Activated CD8-positive, alpha-beta memory T cell treated with anti-CD3 and anti-CD28 coated beads for 36 hours (primary cell): ENCODE measurements around the gene PDE5A. TPM values are rescaled to one million over a fixed set of nuclear protein-coding genes. Genes with fewer than 3 reads are reported as not detected.

Experiments
- CTCF ChIA-PET: fragments of 350-600 bp; sonication (Branson Sonifier 250); formaldehyde crosslinking; loops from one replicate; lab custom pipeline; 2021; ENCODE audit warnings: antibody characterized with exemption; lab: Charles Lee
- POLR2A ChIA-PET: fragments of 350-600 bp; sonication (Branson Sonifier 250); formaldehyde crosslinking; loops from one replicate; lab custom pipeline; 2021; ENCODE audit warnings: antibody characterized with exemption; lab: Charles Lee
- total RNA-seq, 2 experiments: library from RNA; stranded (reverse); gene quantifications; one replicate each; pipeline ENCODE4 v1.2.3, GENCODE V29; 2021

The PDE5A gene
- total RNA-seq, 2 experiments from 2014 or later: 0.21 to 0.44 TPM

DNA sequence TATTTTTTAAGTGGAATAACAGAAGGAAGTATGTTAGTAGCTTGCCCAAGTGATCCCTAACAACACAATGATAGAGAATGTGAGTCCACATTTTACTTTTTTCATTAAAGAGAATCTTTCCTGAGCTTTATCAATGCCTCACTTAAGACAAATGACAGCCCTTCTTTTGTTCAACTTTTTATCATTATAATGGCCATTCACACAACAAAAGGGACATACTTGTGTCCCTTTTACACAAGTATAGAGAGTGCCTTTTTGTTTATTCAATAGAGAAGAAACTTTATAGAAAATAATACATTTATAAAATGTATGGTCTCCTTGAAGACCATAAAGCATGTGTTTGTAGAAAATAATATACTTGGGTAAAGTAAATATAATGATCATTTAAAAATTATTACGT is 96.3 kb downstream of the PDE5A start:
- POLR2A ChIA-PET: no interaction called here
- CTCF ChIA-PET: no interaction called here

- CTCF ChIA-PET: no interaction called here
- POLR2A ChIA-PET: no interaction called here
Observed at GRCh38 chr4:119529788-119530187, 98.8 kb downstream of the PDE5A start.

GRCh38 chr4:119526786-119527550 is 101.6 kb downstream of the PDE5A start:
- CTCF ChIA-PET: no interaction called here
- POLR2A ChIA-PET: no interaction called here

GRCh38 chr4:119525771-119526712 is 102.6 kb downstream of the PDE5A start:
- ChIA-PET CTCF (no interaction called here), POLR2A (no interaction called here)

- ChIA-PET POLR2A (no interaction called here), CTCF (no interaction called here)
Observed at GRCh38 chr4:119525005-119525749, 103.4 kb downstream of the PDE5A start.

DNA sequence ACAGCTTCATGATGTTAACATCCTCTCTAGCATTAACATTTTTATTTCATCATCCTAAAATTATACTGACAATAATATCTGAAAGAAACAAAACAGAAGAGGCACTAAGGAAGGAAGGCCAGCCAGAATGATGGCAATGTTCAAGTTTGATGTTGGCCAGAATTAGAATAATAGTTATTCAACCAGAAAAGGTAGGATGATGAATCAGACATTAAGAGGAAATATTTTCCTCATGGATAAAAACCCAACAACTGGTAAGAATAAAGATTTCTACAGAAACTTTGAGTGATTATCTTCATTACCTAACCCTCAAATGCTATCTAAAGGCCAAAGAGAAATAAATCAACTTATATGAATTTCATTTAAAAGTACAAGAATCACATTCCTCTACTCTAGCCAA is 105.2 kb downstream of the PDE5A start:
- ChIA-PET POLR2A (no interaction called here), CTCF (no interaction called here)

GRCh38 chr4:119521268-119521667 is 107.3 kb downstream of the PDE5A start:
- CTCF ChIA-PET: interaction anchor here (0.5 to 0.6 kb wide), 2 partner anchors 53 to 525 kb away, joined by 5 to 8 read pairs; no protein-coding TSS in a partner anchor

GRCh38 chr4:119518915-119519410 is 109.6 kb downstream of the PDE5A start:
- CTCF ChIA-PET: no interaction called here
- POLR2A ChIA-PET: no interaction called here

More at GRCh38 chr4:119521268-119521667, 107.3 kb downstream of the PDE5A start:
- POLR2A ChIA-PET: no interaction called here

GRCh38 chr4:119518230-119518892 is 110.2 kb downstream of the PDE5A start:
- ChIA-PET POLR2A (no interaction called here), CTCF (no interaction called here)

GRCh38 chr4:119517361-119518229 is 111.0 kb downstream of the PDE5A start:
- POLR2A ChIA-PET: no interaction called here
- CTCF ChIA-PET: no interaction called here

- POLR2A ChIA-PET: no interaction called here
Observed at GRCh38 chr4:119512398-119512797, 116.2 kb downstream of the PDE5A start.

DNA sequence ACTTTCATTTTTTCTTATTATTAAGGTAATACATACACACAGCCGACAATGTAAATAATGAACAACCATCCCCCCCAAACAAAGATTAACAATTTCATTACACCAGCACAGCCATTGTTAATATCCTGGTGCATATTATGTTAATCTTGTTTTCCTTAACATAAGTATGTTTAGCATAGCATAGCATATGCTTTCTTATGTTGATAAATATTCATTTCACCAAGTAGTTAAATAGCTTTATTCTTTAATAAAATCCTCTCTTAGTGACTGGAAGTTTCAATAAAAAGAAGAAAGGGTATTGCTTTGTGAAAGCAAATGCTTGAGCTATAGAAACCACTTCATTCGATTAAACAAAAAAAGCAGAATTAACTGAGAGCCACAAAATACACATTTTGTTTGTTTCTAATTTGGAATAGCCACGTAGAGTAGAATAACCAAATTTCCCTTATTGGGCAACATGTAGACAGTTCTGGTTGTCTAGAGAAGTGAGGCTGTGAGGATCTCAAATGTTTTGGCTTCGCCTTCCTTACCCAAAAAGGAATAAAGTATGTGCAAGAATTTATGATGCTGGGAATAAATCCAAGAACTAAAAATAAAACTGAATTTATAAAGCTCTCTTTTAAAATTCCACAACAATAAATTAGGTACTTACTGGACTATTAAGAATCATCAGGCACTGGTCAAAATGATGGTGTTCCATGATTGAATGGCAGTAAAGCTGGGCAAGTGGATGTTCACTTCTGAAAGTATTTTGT is 118.0 kb downstream of the PDE5A start:
- ChIA-PET POLR2A (no interaction called here), CTCF (no interaction called here)

More at GRCh38 chr4:119512398-119512797, 116.2 kb downstream of the PDE5A start:
- CTCF ChIA-PET: no interaction called here

DNA sequence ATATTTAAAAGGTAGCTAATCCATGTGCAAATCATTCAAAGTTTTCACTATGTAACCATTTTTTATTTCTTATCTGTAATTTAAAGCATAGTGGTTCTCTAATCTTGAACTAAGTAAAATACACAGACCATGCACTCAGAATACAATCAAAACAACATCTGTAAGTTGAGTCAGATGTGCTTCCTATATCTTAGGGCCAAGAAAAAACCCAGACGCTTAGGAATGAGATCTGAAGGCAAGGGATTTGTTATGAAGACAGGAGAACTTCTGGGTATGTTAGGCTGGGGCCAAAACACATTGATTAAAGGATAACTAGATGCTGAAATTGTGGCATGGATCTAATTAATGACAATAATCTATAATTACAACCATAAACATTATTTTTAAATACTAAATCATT is 120.3 kb downstream of the PDE5A start:
- CTCF ChIA-PET: no interaction called here
- POLR2A ChIA-PET: no interaction called here

- ChIA-PET CTCF (no interaction called here), POLR2A (no interaction called here)
Observed at GRCh38 chr4:119506806-119507205, 121.8 kb downstream of the PDE5A start.

DNA sequence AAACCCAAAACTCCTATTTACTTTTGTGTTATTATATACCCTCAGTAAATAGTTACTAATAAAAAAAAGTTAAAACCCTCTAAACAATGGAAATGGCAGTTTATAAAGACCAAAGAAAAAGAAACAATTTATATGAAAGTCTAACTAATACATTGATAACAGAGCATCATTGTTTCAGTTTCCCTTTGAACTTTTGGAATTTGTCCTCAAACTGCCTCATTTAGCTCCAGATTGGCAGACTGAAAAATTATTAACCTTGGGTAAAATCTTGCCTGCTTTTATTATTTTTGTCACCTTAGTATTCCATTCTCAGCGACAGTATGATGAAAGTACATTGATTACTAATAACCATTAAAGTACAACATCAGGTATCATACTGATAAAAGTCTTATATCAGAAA is 124.0 kb downstream of the PDE5A start:
- ChIA-PET CTCF (no interaction called here), POLR2A (no interaction called here)

- ChIA-PET POLR2A (no interaction called here), CTCF (no interaction called here)
Observed at GRCh38 chr4:119501740-119502139, 126.9 kb downstream of the PDE5A start.

DNA sequence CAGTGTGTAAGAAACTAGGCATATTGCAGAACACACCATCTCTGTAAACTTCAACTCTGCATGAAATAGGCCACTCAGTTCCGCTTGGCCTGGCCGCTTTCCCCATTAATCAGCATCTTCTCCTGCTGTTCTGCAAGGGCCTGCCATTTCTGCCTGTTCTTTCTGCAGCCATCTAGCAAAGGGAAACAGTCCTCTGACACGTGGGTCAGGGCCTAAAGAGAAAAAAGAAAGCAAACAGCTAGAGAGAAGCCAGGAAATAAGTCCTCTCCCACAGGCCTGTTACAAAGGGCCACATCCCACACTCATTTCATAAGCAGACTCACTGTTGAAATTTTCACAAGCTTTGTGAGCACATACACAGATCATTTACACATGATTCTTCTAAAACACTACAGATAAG is 130.1 kb downstream of the PDE5A start:
- ChIA-PET POLR2A (no interaction called here), CTCF (no interaction called here)
